ENCODE results near the gene HTR1D.

- TF ChIP-seq CTCF (IDR thresholded peaks at IDR 0.05): no peak
- no peak for TF ChIP-seq POLR2A (IDR thresholded peaks at IDR 0.05)
Observed at GRCh38 chr1:23179862-23180261, 37.4 kb downstream of the HTR1D start.

Data from testis (tissue), 2 donors.